BJ (cell line): ENCODE data around the gene FSTL4. TPM values are rescaled to one million over a fixed set of nuclear protein-coding genes. Genes with fewer than 3 reads are reported as not detected.

Experiments used
- CTCF ChIA-PET: fragments of 350-600 bp; formaldehyde crosslinking; extraction: SDS; loops from one replicate; lab custom pipeline; 2021; ENCODE audit warnings: antibody characterized with exemption, inconsistent platforms; lab: Yijun Ruan, JAX
- POLR2A ChIA-PET: fragments of 300-600 bp; sonication (Branson Sonifier 250); formaldehyde crosslinking; extraction: SDS; loops from one replicate; lab custom pipeline; 2021; ENCODE audit warnings: antibody characterized with exemption; lab: Charles Lee
- DNase-seq: peaks from one replicate; pipeline ENCODE4 v3.0.0-alpha.2; 2011; ENCODE audit warnings: low read depth
- H3K27me3 ChIP-seq: 2 replicates; pipeline ENCODE4 v1.6.0; 2011; ENCODE audit warnings: low read length; ENCODE audit not compliant: control insufficient read depth, insufficient read depth
- H3K36me3 ChIP-seq: 2 replicates; pipeline ENCODE4 v1.5.1; 2011; ENCODE audit warnings: low read length; ENCODE audit not compliant: control insufficient read depth, insufficient read depth
- H3K4me3 ChIP-seq: 2 replicates; pipeline ENCODE4 v1.5.1; 2011; ENCODE audit warnings: low read depth, mild to moderate bottlenecking, control low read depth, low read length
- CTCF ChIP-seq: IDR thresholded peaks from 2 replicates; pipeline ENCODE4 v1.5.1; 2011; ENCODE audit warnings: low read depth, mild to moderate bottlenecking, control low read depth, inconsistent platforms, low read length, moderate library complexity; ENCODE audit not compliant: insufficient read depth
- polyA plus RNA-seq: library from polyadenylated mRNA; depleted of rRNA; stranded (reverse); fragments of >200 nt; gene quantifications from 2 replicates; pipeline ENCODE4 v1.2.3, GENCODE V29; 2011

The FSTL4 gene
- polyA plus RNA-seq, 1 experiment, result not detected

- ChIA-PET POLR2A (no interaction called here), CTCF (no interaction called here)
- peaks cover 2% of the 10 kb centered on the region for H3K27me3 ChIP-seq
- no peak overlapping the region for H3K4me3 ChIP-seq
- no peak for DNase-seq
- no peaks in the 10 kb centered on the region for H3K36me3 ChIP-seq
- no peak for TF ChIP-seq CTCF
Observed at GRCh38 chr5:133299728-133300127, 312.6 kb downstream of the FSTL4 start.

- Histone ChIP-seq H3K36me3 (no peaks in the 10 kb centered on the region), H3K27me3 (peaks cover 2% of the 10 kb centered on the region), H3K4me3 (no peak overlapping the region)
- ChIA-PET CTCF (no interaction called here), POLR2A (no interaction called here)
- no peak for DNase-seq
- no peak for TF ChIP-seq CTCF
Observed at GRCh38 chr5:133299021-133299420, 313.3 kb downstream of the FSTL4 start.

- CTCF ChIA-PET, result no interaction called here
- POLR2A ChIA-PET, result no interaction called here
- Histone ChIP-seq H3K27me3 (peaks cover 1% of the 10 kb centered on the region), H3K4me3 (no peak overlapping the region), H3K36me3 (no peaks in the 10 kb centered on the region)
- TF ChIP-seq CTCF, result no peak
- no peak for DNase-seq
Observed at GRCh38 chr5:133298447-133298846, 313.9 kb downstream of the FSTL4 start.

GRCh38 chr5:133297293-133297692 is 315.0 kb downstream of the FSTL4 start:
- POLR2A ChIA-PET, result no interaction called here
- H3K4me3 ChIP-seq, result no peak overlapping the region
- H3K27me3 ChIP-seq, result no peaks in the 10 kb centered on the region; the same call in 1 of the 2 replicates
- CTCF ChIA-PET, result no interaction called here
- no peak for DNase-seq
- H3K36me3 ChIP-seq, result no peaks in the 10 kb centered on the region
- no peak for TF ChIP-seq CTCF

GRCh38 chr5:133296624-133297023 is 315.7 kb downstream of the FSTL4 start:
- ChIA-PET POLR2A (no interaction called here), CTCF (no interaction called here)
- Histone ChIP-seq H3K27me3 (no peaks in the 10 kb centered on the region; the same call in 1 of the 2 replicates), H3K36me3 (no peaks in the 10 kb centered on the region), H3K4me3 (no peak overlapping the region)
- no peak for TF ChIP-seq CTCF
- no peak for DNase-seq
